GM19438 (cell line): Measurements from ENCODE around the gene DDX6.
"Not testable (repeated sequence)": the region's sequence is repeated elsewhere in the genome, so short reads cannot be mapped to it uniquely, and the experiment has no call there.

Source experiments
- ATAC-seq: cut with Tn5 transposase; IDR thresholded peaks from one replicate; pipeline ENCODE4 v1.9.1; 2021; ENCODE audit warnings: low read depth; ENCODE audit not compliant: unreplicated experiment

DDX6 gene

GRCh38 chr11:118792570-118793124, 1.7 kb upstream of the DDX6 start:
- peak; percentile 58 for ATAC-seq

GRCh38 chr11:118791961-118792569, 1.1 kb upstream of the DDX6 start:
- ATAC-seq, result no peak

DNA sequence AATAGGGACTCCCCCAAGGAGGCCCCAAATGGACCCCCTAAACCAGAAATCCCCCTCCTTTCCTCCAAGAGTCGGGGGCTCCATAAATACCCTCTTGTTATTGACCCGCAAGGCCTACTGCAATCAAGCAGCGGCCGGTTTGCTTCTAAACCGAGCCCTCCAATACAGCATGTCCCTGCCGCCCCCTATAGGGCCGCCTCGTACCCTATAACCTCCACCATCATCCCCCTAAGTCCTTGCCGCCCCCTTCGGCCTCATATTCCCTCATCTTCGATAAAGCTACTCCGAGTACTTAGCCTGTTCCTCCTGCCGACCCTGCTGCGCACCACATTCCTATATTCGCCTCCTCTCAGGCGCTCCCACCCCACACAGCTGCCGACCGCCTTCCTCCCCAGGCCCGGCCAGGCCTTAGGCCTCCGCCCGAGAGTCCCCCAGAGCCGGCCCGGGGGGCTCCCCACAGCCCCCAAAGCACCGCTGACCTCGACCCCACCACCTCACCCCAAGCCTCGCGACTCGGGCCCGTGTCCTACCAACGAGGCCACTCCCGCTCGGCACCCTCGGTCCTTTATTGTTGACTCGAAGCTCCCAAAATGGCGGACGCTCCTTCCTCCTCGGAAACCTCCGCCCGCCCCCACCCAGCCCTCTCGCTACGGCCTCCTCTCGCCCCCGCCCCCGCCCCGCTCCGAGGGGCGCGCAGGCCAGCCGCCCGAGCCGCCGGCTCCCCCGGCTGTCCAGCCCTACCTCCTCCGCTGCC, 430 bp downstream of the DDX6 start:
- peak; percentile 22 for ATAC-seq

DNA sequence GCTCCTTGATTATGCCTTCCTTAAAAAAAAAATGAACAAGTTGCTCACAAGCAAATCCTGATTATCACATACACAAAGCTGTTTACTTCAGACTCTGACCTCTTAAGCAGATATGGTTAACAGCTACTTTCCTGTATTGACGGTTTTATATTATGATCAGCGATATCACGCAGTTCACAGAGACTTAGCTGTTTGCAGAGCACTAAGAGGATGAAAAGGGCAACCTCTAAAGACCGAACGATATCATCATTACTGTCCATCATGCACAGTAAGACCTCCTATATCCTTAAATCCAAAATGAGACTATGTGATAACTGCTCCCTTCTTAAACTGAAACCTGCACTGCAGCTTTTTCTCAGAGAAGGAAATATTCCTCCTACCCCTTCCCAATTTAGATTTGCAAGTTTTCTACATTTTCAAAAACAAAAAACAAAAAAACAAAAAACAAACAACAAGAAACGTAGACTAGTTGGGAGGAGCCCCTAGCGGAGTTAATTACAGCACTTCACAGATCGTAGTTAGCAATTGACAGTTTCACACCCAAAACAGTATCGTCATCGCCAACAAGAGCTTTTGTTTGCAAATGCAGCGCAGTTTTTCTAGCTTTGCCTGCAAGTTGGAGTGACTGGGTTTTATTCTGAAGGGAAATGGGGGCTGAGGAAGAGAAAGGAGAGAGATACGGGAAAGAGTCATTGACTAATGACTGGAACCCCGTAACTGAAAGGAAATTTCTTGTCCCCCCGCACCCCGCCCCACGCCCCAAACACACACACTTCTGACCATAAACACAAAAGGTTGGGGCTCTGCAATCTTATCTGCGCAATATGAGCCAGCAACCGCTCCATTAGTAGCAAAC, 1.2 kb downstream of the DDX6 start:
- ATAC-seq, result peak; percentile 7

GRCh38 chr11:118786657-118787056, 4.3 kb downstream of the DDX6 start:
- ATAC-seq, result no peak

GRCh38 chr11:118785362-118785761, 5.6 kb downstream of the DDX6 start:
- ATAC-seq, result no peak

GRCh38 chr11:118783724-118784495, 7.1 kb downstream of the DDX6 start:
- ATAC-seq, result no peak

GRCh38 chr11:118783324-118783723, 7.6 kb downstream of the DDX6 start:
- ATAC-seq, result not testable (repeated sequence)

DNA sequence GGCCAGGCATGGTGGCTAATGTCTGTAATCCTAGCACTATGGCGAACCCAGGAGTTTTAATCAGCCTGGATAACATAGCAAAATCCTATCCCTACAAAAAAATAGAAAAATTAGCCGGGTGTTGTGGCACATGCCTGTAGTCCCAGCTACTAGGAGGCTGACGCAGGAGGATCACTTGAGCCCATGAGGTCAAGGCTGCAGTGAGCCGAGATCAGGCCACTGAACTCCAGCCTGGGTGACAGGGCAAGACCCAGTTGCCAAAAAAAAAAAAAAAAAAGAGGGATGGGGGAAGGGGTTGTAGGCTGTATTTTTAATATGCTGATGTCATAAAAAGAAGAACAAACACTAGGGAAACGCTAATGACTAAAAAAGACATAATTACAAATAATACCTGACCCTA, 12.1 kb downstream of the DDX6 start:
- ATAC-seq, result no peak

DNA sequence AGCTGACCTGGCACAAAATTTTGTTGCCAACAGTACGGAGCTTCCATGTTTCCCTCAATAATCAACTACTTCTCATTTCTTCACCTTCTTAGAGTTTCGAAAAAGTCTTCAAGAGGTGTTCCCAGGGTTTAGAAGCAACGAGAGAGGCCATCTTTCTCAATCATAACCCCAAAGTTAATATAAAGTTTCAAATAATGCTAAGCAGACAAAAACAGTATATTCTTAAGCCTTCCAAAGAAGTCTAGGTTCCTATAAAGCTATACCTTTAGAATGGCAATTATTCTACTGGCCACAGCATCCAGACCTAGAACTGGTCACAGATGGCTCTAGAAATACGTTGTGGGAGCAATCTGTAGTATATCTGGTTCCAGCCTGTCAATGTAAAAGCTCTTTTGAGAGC, 16.9 kb downstream of the DDX6 start:
- ATAC-seq, result no peak

GRCh38 chr11:118771547-118772288, 19.2 kb downstream of the DDX6 start:
- no peak for ATAC-seq

GRCh38 chr11:118768690-118769089, 22.3 kb downstream of the DDX6 start:
- no peak for ATAC-seq

GRCh38 chr11:118766035-118766434, 24.9 kb downstream of the DDX6 start:
- ATAC-seq, result no peak

GRCh38 chr11:118765095-118765691, 25.8 kb downstream of the DDX6 start:
- not testable (repeated sequence) for ATAC-seq

- ATAC-seq, result no peak
Observed at GRCh38 chr11:118763041-118763440, 27.9 kb downstream of the DDX6 start.

- not testable (repeated sequence) for ATAC-seq
Observed at GRCh38 chr11:118761981-118762380, 29.0 kb downstream of the DDX6 start.

DNA sequence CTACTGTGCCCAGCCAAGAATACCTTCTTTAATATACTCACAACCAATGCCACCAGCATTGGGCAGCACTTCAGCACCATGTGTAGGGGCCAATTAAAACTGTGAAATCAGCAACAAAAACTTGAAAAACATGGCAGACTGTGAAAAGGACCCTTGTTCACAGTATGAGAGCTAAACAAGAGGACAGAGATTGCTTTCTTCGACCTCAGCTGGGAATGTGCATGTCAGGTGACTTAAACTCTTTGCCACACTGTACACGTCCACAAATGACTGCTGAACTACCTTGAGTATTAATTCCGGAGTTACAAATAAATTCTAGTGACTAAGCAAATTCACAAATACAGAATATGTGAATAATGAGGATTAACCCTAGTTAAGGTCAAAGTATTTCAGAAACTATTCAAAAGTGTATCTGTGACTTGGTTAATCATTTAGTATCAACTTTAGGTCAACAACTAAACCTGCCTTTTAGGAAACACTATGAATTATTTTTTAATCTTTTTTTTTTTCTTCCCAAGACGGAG, 33.0 kb downstream of the DDX6 start:
- no peak for ATAC-seq

- ATAC-seq, result no peak
Observed at GRCh38 chr11:118752654-118753053, 38.3 kb downstream of the DDX6 start.

DNA sequence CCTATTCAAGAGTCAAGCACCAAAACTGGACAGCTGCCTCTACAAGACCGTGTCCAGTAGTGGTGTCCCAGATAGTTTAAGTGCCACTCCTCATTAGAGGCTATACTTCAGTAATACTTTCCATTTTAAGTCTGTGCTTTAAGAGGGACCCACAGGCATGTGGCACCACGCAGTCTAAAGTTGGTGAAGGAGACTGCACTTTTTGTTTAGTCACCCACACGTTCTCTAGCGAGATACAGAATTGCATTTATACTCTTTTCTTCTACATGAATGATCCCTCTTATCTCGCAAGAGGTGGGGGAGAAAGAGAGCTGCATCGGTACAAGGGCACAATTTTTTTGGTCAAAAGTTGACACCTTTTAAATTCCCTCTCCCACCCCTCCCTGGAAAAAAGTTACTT, 41.5 kb downstream of the DDX6 start:
- no peak for ATAC-seq
